Stimulated activated memory B cell treated with anti-CD40 and anti-IgM and Interleukin-4, amounts not matched to agents 10 μg/mL and 1 μg/mL and 100 μg/mL, for 72 hours (primary cell): ENCODE measurements around the gene RMND5A.

Source experiments
- ATAC-seq: fragments of 150-1000 bp; cut with Tn5 transposase; 2 replicates; pipeline ENCODE4 v1.10.0; 2021
- H3K27ac Mint-ChIP-seq: one replicate; pipeline ENCODE4 v1.8.0; 2022; ENCODE audit warnings: mild to moderate bottlenecking, mixed read lengths
- H3K27me3 Mint-ChIP-seq: one replicate; pipeline ENCODE4 v1.8.0; 2022; ENCODE audit warnings: mixed read lengths
- H3K36me3 Mint-ChIP-seq: one replicate; pipeline ENCODE4 v1.8.0; 2022; ENCODE audit warnings: mixed read lengths
- H3K4me1 Mint-ChIP-seq: one replicate; pipeline ENCODE4 v1.8.0; 2022; ENCODE audit warnings: mixed read lengths
- H3K4me3 Mint-ChIP-seq: one replicate; pipeline ENCODE4 v1.8.0; 2022; ENCODE audit warnings: mild to moderate bottlenecking, moderate library complexity, mixed read lengths
- H3K9me3 Mint-ChIP-seq: one replicate; pipeline ENCODE4 v1.8.0; 2022; ENCODE audit warnings: mixed read lengths

RMND5A gene

DNA sequence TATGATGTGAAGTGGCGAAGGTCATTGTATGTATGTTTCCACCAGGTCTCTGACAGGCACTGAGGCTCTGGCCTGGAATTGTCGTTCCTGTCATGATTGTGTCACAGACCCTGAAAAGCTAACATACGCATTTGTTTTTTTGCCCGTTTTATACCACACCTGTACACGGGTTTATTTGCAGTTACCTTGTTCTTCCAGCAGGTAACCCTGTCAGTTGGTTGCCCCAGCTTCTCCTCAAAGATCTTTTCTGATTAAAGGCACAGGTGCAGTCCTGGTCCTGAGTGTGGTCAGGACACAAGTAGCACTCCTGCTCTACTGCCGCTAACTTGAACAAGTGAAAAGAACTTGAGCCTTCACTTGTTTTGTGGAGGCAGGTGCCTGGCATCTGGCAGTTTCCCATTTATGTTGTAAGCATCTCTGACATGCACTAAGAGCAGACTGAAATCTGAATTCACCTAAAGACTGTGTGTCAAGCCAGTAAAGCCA lies 50.8 kb downstream of the RMND5A start:
- ATAC-seq: no peak
- no peak overlapping the region for H3K4me3 Mint-ChIP-seq
- H3K27ac Mint-ChIP-seq: no peak overlapping the region
- H3K9me3 Mint-ChIP-seq: no peaks in the 10 kb centered on the region
- H3K4me1 Mint-ChIP-seq: no peaks in the 10 kb centered on the region
- H3K36me3 Mint-ChIP-seq: peaks cover 65% of the 10 kb centered on the region
- H3K27me3 Mint-ChIP-seq: no peaks in the 10 kb centered on the region

DNA sequence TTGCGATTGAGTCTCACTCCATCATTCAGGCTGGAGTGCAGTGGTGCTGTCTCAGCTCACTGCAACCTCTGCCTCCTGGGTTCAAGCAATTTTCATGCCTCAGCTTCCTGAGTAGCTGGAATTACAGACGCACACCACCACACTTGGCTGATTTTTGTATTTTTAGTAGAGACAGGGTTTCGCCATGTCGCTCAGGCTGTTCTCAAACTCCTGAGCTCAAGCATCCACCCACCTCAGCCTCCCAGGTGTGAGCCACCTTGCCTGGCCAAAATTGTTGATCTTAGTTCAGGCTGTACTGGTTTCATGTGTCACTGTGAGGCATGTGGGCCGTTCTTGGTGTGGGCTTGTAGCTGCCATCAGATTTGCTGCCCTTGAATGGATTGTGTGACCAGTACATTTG lies 52.5 kb downstream of the RMND5A start:
- H3K4me1 Mint-ChIP-seq: no peaks in the 10 kb centered on the region
- no peaks in the 10 kb centered on the region for H3K9me3 Mint-ChIP-seq
- no peak for ATAC-seq
- peaks cover 63% of the 10 kb centered on the region for H3K36me3 Mint-ChIP-seq
- H3K27ac Mint-ChIP-seq: no peak overlapping the region
- no peaks in the 10 kb centered on the region for H3K27me3 Mint-ChIP-seq
- H3K4me3 Mint-ChIP-seq: no peak overlapping the region

DNA sequence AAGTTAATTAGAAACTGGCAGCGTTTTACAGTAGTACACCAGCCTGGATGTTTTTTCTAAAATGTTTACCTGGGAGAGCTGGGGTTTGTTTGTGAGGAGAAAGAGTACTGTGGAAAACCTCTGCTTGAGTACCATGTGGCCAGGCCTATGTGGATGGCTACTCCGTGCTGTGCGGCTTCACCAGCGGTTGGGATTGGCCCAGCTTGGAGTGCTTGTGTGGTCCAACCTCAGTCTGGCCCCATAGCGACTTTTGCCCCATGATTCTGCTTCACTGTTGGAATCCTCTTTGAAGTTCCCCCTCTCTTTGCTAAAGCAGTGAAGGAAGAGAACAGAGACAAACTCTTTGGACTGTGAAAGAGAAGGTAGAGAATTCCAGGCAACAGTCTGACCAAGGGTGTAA lies 54.8 kb downstream of the RMND5A start:
- peaks cover 53% of the 10 kb centered on the region for H3K36me3 Mint-ChIP-seq
- H3K9me3 Mint-ChIP-seq: no peaks in the 10 kb centered on the region

DNA sequence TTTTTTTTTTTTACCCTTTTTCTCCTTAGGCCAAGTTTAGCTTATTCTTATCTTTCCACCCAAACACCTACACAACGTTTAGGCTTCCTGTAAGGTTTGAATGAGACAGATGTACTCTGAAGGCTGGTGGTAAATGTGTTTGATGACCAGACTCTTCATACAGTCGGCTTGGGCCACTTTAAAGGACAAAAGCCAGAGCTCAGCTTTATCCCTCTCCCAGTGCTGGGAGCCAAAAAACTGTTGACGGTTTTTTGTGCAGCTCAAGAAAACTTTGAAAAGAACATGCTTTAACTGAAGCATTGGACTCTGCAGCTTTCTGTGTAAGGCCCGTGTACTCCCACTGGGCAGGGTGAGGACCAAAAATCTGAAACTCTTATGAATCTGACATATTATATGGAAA lies 55.2 kb downstream of the RMND5A start:
- H3K27ac Mint-ChIP-seq: no peak overlapping the region

More for the DNA sequence above, 54.8 kb downstream of the RMND5A start:
- Mint-ChIP-seq H3K27ac (no peak overlapping the region), H3K4me3 (no peak overlapping the region), H3K4me1 (no peaks in the 10 kb centered on the region), H3K27me3 (no peaks in the 10 kb centered on the region)
- ATAC-seq: no peak

GRCh38 chr2:86776532-86776931 lies 56.4 kb downstream of the RMND5A start:
- Mint-ChIP-seq H3K4me1 (peaks cover 6% of the 10 kb centered on the region), H3K27ac (no peak overlapping the region), H3K9me3 (no peaks in the 10 kb centered on the region), H3K4me3 (no peak overlapping the region), H3K27me3 (no peaks in the 10 kb centered on the region), H3K36me3 (peaks cover 38% of the 10 kb centered on the region)
- no peak for ATAC-seq

More for the DNA sequence above, 55.2 kb downstream of the RMND5A start:
- Mint-ChIP-seq H3K27me3 (no peaks in the 10 kb centered on the region), H3K4me1 (no peaks in the 10 kb centered on the region), H3K36me3 (peaks cover 49% of the 10 kb centered on the region), H3K4me3 (no peak overlapping the region), H3K9me3 (no peaks in the 10 kb centered on the region)
- ATAC-seq: no peak

DNA sequence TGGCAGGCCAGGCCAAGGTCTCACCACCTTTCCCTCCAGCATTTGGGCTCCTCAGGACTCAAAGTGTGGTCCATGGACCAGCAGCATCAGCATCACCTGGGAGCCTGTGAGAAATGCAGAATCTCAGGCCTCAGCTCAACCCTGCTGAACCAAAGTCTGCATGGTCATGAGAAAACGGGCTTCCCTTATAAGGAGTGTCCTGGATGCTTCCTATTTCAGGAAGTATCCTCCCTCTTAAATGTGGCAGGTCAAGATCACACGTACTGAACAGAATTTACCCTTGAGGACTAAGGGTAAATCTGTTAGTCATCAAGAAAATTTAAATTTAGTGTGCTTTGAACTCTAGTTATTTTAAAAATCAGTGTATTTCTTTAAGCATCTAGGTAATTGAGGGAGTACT lies 58.9 kb downstream of the RMND5A start:
- Mint-ChIP-seq H3K4me1 (peaks cover 21% of the 10 kb centered on the region), H3K27ac (no peak overlapping the region), H3K9me3 (no peaks in the 10 kb centered on the region), H3K36me3 (peaks cover 17% of the 10 kb centered on the region), H3K4me3 (no peak overlapping the region), H3K27me3 (no peaks in the 10 kb centered on the region)
- no peak for ATAC-seq

DNA sequence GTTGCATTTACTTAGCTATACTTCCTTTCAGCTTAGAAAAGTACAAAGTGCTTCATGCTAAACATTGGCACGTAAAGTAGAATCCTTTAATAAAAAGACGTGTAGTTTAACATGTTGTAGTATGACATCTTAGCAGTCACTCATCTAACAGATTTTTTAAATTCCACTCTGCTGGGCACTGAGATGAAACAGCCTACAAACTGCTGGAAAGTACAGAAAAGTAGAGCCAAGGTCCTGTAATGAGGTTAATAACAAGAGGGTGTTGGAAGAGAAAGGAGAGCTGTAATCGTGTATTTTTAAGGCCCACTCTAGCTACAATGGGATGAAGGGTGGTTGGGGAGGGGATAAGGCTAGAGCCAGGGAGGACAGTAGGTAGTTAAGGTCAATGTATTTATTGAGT lies 59.9 kb downstream of the RMND5A start:
- Mint-ChIP-seq H3K36me3 (peaks cover 7% of the 10 kb centered on the region), H3K4me3 (no peak overlapping the region), H3K27ac (no peak overlapping the region), H3K4me1 (peaks cover 29% of the 10 kb centered on the region), H3K27me3 (no peaks in the 10 kb centered on the region), H3K9me3 (no peaks in the 10 kb centered on the region)
- ATAC-seq: no peak

GRCh38 chr2:86781363-86781762 lies 61.3 kb downstream of the RMND5A start:
- H3K36me3 Mint-ChIP-seq: peaks cover 6% of the 10 kb centered on the region
- peaks cover 29% of the 10 kb centered on the region for H3K4me1 Mint-ChIP-seq
- no peak for ATAC-seq
- no peak overlapping the region for H3K4me3 Mint-ChIP-seq
- H3K27me3 Mint-ChIP-seq: no peaks in the 10 kb centered on the region
- H3K9me3 Mint-ChIP-seq: no peaks in the 10 kb centered on the region
- no peak overlapping the region for H3K27ac Mint-ChIP-seq

DNA sequence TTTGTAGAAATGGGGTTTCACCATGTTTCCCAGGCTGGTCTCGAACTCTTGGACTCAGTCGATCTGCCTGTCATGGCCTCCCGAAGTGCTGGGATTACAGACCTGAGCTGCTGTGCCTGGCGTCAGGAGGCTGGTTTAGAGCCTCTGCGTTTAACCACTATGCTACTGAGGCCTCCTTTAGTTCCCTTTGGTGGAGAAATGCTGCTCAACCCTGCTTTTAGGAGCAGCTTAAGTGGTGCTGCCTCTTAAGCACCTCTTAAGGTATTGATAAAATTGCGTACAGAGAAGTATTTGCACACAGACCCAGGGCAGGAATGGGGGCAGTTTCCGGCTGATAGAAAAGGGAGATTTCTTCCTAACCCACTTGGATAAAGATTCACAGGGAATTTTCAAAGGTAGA lies 62.7 kb downstream of the RMND5A start:
- H3K4me1 Mint-ChIP-seq: peaks cover 29% of the 10 kb centered on the region
- H3K4me3 Mint-ChIP-seq: no peak overlapping the region
- H3K27ac Mint-ChIP-seq: no peak overlapping the region
- no peaks in the 10 kb centered on the region for H3K9me3 Mint-ChIP-seq
- H3K27me3 Mint-ChIP-seq: no peaks in the 10 kb centered on the region
- ATAC-seq: no peak
- H3K36me3 Mint-ChIP-seq: no peaks in the 10 kb centered on the region

DNA sequence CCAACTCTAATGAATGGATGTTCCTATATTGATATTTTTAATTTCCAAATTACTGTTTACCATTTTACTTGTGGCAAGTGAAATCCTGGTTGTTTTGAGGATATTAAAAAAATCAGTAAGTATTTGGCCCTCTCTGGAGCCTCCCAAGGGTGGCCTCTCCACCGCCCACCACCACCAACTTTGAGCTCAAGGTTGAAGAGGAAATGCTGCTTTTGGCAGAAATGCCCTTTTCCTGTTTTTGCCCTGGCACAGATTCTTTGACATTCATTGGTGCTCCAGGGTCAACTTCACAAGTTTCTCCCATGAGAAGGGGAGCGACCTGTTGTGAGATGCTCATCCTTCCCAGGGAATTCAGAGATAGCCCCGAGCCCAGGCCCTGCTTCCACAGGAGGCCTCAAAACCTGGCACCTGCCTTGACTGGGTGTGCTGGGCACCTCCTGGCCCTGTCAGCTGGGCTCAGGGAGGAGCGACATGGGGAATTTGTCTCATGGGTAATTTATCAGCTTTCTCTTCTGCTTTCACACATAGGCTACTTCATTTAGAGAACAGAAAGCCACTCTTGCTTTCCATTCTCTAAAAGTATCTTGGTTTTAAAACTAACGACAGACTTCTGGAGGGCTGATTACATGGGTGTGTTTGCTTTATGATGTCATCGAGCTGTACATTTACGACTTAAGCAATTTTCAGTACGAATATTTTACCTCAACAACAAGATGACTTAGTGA lies 63.7 kb downstream of the RMND5A start:
- H3K27ac Mint-ChIP-seq: peak overlapping the region; percentile 84
- ATAC-seq: peak; percentile 94
- peaks cover 29% of the 10 kb centered on the region for H3K4me1 Mint-ChIP-seq
- no peaks in the 10 kb centered on the region for H3K36me3 Mint-ChIP-seq
- peak overlapping the region; percentile 60 for H3K4me3 Mint-ChIP-seq
- no peaks in the 10 kb centered on the region for H3K9me3 Mint-ChIP-seq
- H3K27me3 Mint-ChIP-seq: peaks cover 5% of the 10 kb centered on the region

- Mint-ChIP-seq H3K27ac (no peak overlapping the region), H3K9me3 (no peaks in the 10 kb centered on the region), H3K27me3 (peaks cover 21% of the 10 kb centered on the region), H3K36me3 (no peaks in the 10 kb centered on the region), H3K4me1 (peaks cover 41% of the 10 kb centered on the region), H3K4me3 (no peak overlapping the region)
- ATAC-seq: no peak
Measured at GRCh38 chr2:86785456-86785855, 65.4 kb downstream of the RMND5A start.

DNA sequence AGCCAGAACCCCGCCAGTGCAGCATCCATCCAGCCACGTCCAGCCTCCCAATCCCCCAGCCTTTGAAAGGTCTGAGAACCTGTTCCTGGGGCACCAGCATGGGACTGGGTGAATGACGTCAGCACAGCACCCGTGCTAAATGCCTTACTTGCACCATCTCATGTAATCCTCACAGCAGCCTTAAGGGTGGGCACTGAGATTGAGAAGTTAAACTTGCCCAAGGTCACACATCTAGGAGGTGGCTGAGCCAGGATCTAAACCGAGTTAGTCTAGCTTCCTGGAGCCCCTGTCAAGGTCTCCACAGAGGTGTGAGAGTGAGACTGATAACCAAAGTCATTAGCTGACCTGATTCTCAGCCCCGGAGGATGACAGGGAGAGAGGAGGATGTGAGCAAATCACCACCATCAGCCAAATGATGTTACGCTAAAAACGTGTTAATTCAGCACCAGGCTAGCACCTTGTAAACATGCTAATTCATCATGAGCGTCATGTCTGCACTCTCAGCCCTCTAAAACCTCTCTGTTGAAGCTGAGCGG lies 66.0 kb downstream of the RMND5A start:
- Mint-ChIP-seq H3K27ac (no peak overlapping the region), H3K27me3 (peaks cover 27% of the 10 kb centered on the region), H3K4me3 (no peak overlapping the region), H3K9me3 (no peaks in the 10 kb centered on the region), H3K36me3 (no peaks in the 10 kb centered on the region), H3K4me1 (peaks cover 44% of the 10 kb centered on the region)
- no peak for ATAC-seq

DNA sequence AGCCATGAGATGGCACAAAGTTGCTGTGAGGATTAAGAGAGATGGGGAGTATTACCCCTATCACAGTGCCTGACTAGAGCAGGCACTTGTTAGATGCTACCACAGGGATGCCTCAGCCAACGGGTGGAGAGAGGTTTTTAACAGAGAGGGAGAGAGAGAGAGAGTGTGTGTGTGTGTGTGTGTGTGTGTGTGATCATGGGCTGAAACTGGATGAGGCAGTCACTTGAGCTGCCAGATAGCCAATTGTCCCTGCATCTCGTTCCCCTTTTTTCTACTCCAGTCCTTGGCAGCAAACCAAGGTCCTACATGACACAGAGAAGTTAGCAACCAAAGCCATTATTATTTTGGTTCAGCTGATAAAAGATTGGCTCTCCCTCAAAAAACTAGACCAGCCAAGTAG lies 67.6 kb downstream of the RMND5A start:
- H3K27me3 Mint-ChIP-seq: peaks cover 44% of the 10 kb centered on the region
- no peak overlapping the region for H3K27ac Mint-ChIP-seq
- no peak for ATAC-seq
- H3K36me3 Mint-ChIP-seq: no peaks in the 10 kb centered on the region
- H3K4me1 Mint-ChIP-seq: peaks cover 45% of the 10 kb centered on the region
- no peak overlapping the region for H3K4me3 Mint-ChIP-seq
- H3K9me3 Mint-ChIP-seq: no peaks in the 10 kb centered on the region

GRCh38 chr2:86788165-86788564 lies 68.1 kb downstream of the RMND5A start:
- Mint-ChIP-seq H3K27me3 (peaks cover 48% of the 10 kb centered on the region), H3K36me3 (no peaks in the 10 kb centered on the region), H3K9me3 (no peaks in the 10 kb centered on the region), H3K4me1 (peaks cover 44% of the 10 kb centered on the region), H3K4me3 (no peak overlapping the region), H3K27ac (no peak overlapping the region)
- ATAC-seq: no peak

DNA sequence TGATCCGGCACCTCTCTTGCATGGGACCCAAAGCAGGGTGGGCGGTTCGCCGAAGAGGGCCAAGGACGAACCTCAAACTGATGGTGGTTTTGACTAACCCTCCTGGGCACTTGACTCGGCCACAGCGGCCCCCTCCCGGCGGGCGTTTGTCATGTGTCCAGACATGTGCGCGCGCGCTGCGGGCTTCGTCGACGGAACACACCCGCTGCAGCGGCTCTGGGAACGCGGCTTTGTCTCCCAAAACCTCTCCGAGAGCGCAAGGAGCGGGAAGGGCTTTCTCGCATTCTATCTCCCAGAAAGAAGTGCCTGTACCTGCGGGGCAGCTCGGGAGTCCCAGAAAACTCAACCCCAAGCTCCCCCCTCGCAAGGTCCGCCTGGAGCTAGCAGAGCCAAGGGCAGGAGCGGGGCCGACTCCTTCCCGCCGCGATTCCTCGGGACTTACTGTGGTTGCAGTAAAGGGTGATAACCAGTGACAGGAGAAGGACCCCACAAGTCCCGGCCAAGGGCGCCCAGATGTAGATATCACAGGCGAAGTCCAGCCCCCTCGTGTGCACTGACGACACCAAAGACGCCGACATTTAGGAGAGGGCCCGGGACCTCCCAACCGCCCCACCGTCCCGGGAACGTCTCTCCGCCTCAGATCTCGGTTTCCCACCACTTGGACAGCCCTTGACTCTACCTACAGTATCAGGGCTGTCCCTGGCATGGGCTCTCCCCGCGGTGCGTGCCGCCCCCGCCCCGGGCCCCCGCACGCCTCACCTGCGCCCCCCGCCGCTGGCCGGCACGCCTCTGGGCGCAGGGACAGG lies 69.0 kb downstream of the RMND5A start:
- H3K9me3 Mint-ChIP-seq: no peaks in the 10 kb centered on the region
- peaks cover 35% of the 10 kb centered on the region for H3K4me1 Mint-ChIP-seq
- peaks cover 57% of the 10 kb centered on the region for H3K27me3 Mint-ChIP-seq
- no peak overlapping the region for H3K4me3 Mint-ChIP-seq
- no peaks in the 10 kb centered on the region for H3K36me3 Mint-ChIP-seq
- ATAC-seq: no peak
- H3K27ac Mint-ChIP-seq: no peak overlapping the region
